Neural cell (in vitro differentiated cells): ENCODE results near the gene COQ2.

Experiments
- CTCF ChIP-seq: fragments of 450-650 bp; IDR thresholded peaks from 2 replicates; pipeline ENCODE4 v1.5.1; 2014; ENCODE audit warnings: antibody characterized with exemption, mild to moderate bottlenecking, moderate library complexity; ENCODE audit not compliant: poor library complexity, severe bottlenecking
- EP300 ChIP-seq: fragments of 450-650 bp; conservative IDR thresholded peaks from 2 replicates; pipeline ENCODE4 v1.6.1; 2014; ENCODE audit warnings: antibody characterized with exemption, mild to moderate bottlenecking, moderate library complexity; ENCODE audit not compliant: poor library complexity, severe bottlenecking
- EZH2 ChIP-seq: fragments of 200-600, 300-800 bp; shearing (Covaris generic), sonication (generic); IDR thresholded peaks from 2 replicates; pipeline ENCODE4 v1.6.1; 2014; ENCODE audit warnings: antibody characterized with exemption, low read length, borderline replicate concordance, mild to moderate bottlenecking; ENCODE audit not compliant: insufficient read depth, poor library complexity, severe bottlenecking
- MXI1 ChIP-seq: fragments of 450-650 bp; conservative IDR thresholded peaks from 2 replicates; pipeline ENCODE4 v1.6.1; 2014; ENCODE audit warnings: antibody characterized with exemption, mild to moderate bottlenecking; ENCODE audit not compliant: poor library complexity, severe bottlenecking
- POLR2AphosphoS5 ChIP-seq: IDR thresholded peaks from 2 replicates; pipeline ENCODE4 v1.6.1; 2012
- RAD21 ChIP-seq: fragments of 450-650 bp; conservative IDR thresholded peaks from 2 replicates; pipeline ENCODE4 v1.6.1; 2014; ENCODE audit warnings: antibody characterized with exemption, mild to moderate bottlenecking, moderate library complexity
- SMC3 ChIP-seq: fragments of 450-650 bp; conservative IDR thresholded peaks from 2 replicates; pipeline ENCODE4 v1.6.1; 2014; ENCODE audit warnings: antibody characterized with exemption, mild to moderate bottlenecking, moderate library complexity; ENCODE audit not compliant: poor library complexity
- TAF1 ChIP-seq: IDR thresholded peaks from 2 replicates; pipeline ENCODE4 v1.6.1; 2012; ENCODE audit warnings: low read depth
- TF ChIP-seq, protein P1 (sequence below): IDR thresholded peaks from 2 replicates; pipeline ENCODE4 v1.6.1; 2012; ENCODE audit warnings: borderline replicate concordance

GRCh38 chr4:83263106-83263505 is 21.5 kb downstream of the COQ2 start:
- TF ChIP-seq CTCF (no peak), POLR2AphosphoS5 (no peak), RAD21 (no peak), EP300 (no peak), EZH2 (no peak), TAF1 (no peak), MXI1 (no peak), SMC3 (no peak)
- TF ChIP-seq, protein P1, sequence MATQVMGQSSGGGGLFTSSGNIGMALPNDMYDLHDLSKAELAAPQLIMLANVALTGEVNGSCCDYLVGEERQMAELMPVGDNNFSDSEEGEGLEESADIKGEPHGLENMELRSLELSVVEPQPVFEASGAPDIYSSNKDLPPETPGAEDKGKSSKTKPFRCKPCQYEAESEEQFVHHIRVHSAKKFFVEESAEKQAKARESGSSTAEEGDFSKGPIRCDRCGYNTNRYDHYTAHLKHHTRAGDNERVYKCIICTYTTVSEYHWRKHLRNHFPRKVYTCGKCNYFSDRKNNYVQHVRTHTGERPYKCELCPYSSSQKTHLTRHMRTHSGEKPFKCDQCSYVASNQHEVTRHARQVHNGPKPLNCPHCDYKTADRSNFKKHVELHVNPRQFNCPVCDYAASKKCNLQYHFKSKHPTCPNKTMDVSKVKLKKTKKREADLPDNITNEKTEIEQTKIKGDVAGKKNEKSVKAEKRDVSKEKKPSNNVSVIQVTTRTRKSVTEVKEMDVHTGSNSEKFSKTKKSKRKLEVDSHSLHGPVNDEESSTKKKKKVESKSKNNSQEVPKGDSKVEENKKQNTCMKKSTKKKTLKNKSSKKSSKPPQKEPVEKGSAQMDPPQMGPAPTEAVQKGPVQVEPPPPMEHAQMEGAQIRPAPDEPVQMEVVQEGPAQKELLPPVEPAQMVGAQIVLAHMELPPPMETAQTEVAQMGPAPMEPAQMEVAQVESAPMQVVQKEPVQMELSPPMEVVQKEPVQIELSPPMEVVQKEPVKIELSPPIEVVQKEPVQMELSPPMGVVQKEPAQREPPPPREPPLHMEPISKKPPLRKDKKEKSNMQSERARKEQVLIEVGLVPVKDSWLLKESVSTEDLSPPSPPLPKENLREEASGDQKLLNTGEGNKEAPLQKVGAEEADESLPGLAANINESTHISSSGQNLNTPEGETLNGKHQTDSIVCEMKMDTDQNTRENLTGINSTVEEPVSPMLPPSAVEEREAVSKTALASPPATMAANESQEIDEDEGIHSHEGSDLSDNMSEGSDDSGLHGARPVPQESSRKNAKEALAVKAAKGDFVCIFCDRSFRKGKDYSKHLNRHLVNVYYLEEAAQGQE: no peak
